Measurements from ENCODE around the gene QARS1.
A peak's percentile ranks its signal among the peaks of the same experiment; 100 is the strongest.

Gene QARS1

GRCh38 chr3:49104427-49105291 lies at the start of gene QARS1:
Gene QARS1, minus strand, starts transcription at chr3:49104757. Its CDS starts 24 bp downstream, at chr3:49104733.
- peak; percentile 73 for DNase-seq

GRCh38 chr3:49153349-49153912 lies 48.9 kb upstream of the QARS1 start:
- DNase-seq: no peak

- no peak for DNase-seq
These were observed 47.1 kb upstream of the QARS1 start for GRCh38 chr3:49151610-49152009.

- no peak for DNase-seq
These were observed 43.6 kb upstream of the QARS1 start for GRCh38 chr3:49148159-49148558.

GRCh38 chr3:49140080-49140479 lies 35.5 kb upstream of the QARS1 start:
- DNase-seq: no peak

GRCh38 chr3:49135499-49135898 lies 30.9 kb upstream of the QARS1 start:
- DNase-seq: no peak

- DNase-seq: no peak
These were observed 30.1 kb upstream of the QARS1 start for GRCh38 chr3:49134471-49135265.

GRCh38 chr3:49133226-49133951 lies 28.8 kb upstream of the QARS1 start:
- peak; percentile 1 for DNase-seq

- DNase-seq: no peak
These were observed 28.1 kb upstream of the QARS1 start, which contains the start of gene LAMB2 for GRCh38 chr3:49132437-49133225. Gene LAMB2, minus strand, starts transcription at chr3:49133050. Its CDS starts 183 bp downstream, at chr3:49132867.

- DNase-seq: no peak
These were observed 27.5 kb upstream of the QARS1 start for GRCh38 chr3:49132073-49132436.

GRCh38 chr3:49131576-49131975 lies 27.0 kb upstream of the QARS1 start:
- no peak for DNase-seq

GRCh38 chr3:49131040-49131439 lies 26.5 kb upstream of the QARS1 start:
- DNase-seq: no peak

GRCh38 chr3:49124991-49125670 lies 20.6 kb upstream of the QARS1 start:
- DNase-seq: no peak

GRCh38 chr3:49124203-49124602 lies 19.6 kb upstream of the QARS1 start:
- DNase-seq: no peak

- DNase-seq: no peak
These were observed 19.1 kb upstream of the QARS1 start for GRCh38 chr3:49123687-49124086.

- no peak for DNase-seq
These were observed 18.5 kb upstream of the QARS1 start for GRCh38 chr3:49122886-49123545.

- no peak for DNase-seq
These were observed 17.9 kb upstream of the QARS1 start for GRCh38 chr3:49122451-49122850.

GRCh38 chr3:49122022-49122421 lies 17.5 kb upstream of the QARS1 start:
- no peak for DNase-seq

GRCh38 chr3:49121132-49121736 lies 16.7 kb upstream of the QARS1 start:
- no peak for DNase-seq

GRCh38 chr3:49120438-49121131 lies 16.0 kb upstream of the QARS1 start, which contains the start of gene USP19:
Gene USP19, minus strand, starts transcription at chr3:49120823. Its CDS starts 1,678 bp downstream, at chr3:49119145.
- DNase-seq: peak; percentile 62

Data from GF-D8 (cell line).